HG03095 (cell line): ENCODE results near the gene MRPL33.
A peak's percentile ranks its signal among the peaks of the same experiment; 100 is the strongest.
"Not testable (repeated sequence)": the region's sequence is repeated elsewhere in the genome, so short reads cannot be mapped to it uniquely, and the experiment has no call there.

ENCODE experiments used
- ATAC-seq: cut with Tn5 transposase; IDR thresholded peaks from one replicate; pipeline ENCODE4 v1.9.1; 2021; ENCODE audit warnings: moderate library complexity; ENCODE audit not compliant: unreplicated experiment

MRPL33 gene

GRCh38 chr2:27741673-27742072 is 29.8 kb upstream of the MRPL33 start:
- ATAC-seq = no peak

DNA sequence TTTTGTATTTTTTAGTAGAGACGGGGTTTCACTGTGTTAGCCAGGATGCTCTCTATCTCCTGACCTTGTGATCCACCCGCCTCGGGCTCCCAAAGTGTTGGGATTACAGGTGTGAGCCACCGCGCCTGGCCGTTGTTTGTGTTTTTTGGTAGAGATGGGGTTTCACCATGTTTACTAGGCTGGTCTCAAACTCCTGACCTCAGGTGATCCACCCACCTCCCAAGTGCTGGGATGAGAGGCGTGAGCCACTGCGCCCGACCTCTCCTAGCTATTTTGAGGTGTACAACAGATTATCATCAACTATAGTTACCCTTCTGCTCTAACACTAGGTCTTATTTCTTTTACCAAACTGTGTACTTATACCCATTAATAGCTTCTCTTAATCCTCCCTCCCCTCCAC is 28.9 kb upstream of the MRPL33 start:
- ATAC-seq = no peak

- not testable (repeated sequence) for ATAC-seq
Observed at GRCh38 chr2:27745494-27745893, 26.0 kb upstream of the MRPL33 start.

- ATAC-seq = no peak
Observed at GRCh38 chr2:27746325-27746724, 25.2 kb upstream of the MRPL33 start.

DNA sequence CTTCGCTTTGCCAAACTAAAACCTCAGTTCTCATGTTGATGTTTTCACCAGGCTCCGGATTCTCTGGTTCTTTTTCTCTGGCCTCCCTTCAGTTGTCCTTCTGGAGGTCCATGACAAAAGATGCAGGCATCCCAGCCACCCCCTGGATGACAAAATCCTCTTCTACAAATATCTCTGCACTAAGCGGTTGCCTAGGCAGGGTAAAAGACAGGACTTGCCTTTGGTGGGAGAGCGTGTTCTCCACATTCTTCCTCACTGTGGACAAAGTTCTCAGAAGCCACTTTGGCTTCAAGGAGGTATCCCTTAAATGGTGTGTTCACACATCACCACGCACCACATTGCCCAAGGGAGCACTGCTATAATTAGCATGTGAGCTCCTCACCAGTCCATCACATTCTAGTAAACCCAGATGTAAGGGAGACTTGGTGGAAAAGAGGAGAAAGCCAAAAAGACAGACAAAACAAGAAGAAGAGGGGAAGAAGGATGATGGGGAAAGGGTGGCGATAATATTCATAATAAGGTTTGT is 23.6 kb upstream of the MRPL33 start:
- no peak for ATAC-seq

GRCh38 chr2:27748803-27749554 is 22.5 kb upstream of the MRPL33 start:
- ATAC-seq = not testable (repeated sequence)

- no peak for ATAC-seq
Observed at GRCh38 chr2:27751377-27751776, 20.1 kb upstream of the MRPL33 start.

DNA sequence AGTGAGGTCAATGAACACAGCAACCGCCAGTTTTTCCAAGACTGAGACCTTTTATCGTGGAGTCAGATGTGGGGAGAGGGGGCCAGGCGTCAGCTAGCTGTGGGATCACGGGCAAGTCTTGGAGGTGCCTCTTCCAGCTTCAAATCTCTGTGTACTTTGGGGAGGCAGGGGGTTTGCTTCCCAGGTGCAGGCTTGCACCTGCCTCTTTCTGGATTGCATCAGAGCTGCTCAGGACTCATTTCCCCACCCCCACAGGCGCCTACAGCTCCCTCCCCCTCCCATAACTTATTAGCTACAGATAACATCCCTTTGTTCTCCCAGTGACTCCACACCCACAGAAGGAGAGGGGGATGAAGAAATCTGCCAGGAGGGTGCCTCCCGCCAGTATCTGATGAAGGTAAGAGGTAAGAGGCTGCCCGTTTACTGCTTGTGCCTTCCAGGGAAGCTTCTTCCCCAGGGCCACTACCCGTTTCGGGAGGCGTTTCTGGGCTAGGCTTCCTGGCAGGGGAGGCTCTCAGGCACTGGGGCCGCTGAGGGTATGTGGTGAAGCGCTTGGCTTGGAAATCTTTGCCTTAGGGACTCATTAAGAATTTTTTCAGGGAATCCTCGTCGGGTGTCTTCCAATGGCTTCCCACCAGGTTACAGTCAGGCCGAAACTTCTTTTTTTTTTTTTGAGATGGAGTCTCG is 18.8 kb upstream of the MRPL33 start:
- ATAC-seq = no peak

DNA sequence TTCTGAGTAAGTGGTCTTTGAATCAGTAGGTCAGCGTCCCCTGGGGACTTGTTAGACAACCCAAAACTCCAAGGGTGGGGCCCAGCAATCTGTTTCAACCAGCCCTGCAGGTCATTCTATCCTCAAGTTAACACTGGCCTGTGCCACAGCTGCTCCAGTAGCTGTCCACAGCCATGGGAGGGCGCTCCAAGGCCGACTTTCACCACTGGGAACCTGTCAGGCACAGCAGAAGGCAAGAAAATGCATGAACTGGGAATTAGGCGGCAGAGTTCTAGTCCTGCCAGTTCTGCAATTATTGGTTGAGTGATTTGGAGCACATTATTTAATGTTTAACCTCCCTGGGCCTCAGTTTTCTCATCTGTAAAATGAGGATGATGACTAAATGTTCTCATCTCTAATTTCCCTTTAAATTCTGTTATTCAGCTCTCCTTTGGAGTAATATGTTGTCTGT is 17.4 kb upstream of the MRPL33 start:
- no peak for ATAC-seq

DNA sequence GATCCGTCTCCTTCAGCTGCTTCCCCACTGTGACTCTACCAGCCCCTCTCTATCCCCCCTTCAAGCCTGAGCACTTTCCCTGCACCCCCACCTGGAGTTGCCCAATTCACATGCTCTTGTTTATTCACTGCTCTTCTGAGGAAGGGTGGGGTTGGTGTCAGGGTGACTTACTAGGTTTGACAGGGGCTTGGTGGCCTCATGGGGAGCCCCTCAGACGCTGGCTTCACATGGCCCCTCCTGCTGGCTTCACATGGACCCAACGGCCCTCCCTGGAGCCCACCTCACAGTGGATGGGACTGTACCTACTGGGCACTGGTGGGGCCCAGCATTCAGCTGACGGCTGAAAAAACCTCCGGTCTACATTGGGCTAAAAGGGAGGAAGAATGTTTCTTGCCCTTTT is 16.7 kb upstream of the MRPL33 start:
- ATAC-seq = no peak

- no peak for ATAC-seq
Observed at GRCh38 chr2:27756091-27756490, 15.4 kb upstream of the MRPL33 start.

DNA sequence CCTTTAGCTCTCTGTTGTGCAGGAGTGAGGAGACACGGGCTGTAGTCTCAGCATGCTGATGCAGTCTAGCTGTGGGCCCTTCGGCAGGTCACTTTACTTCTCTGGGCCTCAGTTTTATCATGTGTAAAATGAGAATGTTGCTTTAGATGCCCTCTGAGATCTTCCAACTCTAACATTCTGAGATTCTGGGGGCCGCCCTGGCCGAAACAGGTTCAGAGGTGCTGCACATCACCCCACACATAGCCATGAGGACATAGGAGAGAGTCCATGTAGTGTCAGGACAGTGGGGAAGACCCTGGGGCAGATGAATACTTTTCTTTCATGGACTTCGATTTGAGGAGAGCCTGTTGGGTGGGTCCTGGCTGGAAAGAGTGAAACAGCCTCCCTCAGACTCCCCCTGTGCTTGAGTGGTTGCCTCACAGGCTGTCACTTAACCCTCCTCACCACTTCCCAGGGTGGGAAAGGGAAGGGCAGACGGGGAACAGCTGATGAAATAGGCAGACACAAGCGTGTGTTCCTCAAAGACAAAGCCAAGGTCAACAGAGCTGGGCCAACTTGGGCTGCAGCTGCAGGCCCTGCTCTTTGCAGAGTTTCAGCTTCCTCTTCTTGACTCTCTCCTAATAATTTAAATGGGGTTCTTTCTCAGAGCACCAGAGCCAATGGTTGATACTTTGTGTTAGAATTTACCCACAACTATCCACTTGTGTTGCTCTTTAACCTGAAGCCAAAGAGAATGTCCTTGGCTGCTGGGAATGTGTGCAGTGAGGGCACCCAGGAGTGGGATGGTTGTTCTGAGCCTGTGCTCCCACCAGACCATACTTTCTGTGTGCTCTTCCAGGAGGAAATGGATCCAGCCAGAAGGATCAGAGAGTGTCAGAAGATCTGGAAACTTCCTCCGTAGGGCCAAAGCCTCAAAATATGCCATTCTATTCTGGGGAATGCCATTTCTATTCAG is 14.7 kb upstream of the MRPL33 start:
- no peak for ATAC-seq

DNA sequence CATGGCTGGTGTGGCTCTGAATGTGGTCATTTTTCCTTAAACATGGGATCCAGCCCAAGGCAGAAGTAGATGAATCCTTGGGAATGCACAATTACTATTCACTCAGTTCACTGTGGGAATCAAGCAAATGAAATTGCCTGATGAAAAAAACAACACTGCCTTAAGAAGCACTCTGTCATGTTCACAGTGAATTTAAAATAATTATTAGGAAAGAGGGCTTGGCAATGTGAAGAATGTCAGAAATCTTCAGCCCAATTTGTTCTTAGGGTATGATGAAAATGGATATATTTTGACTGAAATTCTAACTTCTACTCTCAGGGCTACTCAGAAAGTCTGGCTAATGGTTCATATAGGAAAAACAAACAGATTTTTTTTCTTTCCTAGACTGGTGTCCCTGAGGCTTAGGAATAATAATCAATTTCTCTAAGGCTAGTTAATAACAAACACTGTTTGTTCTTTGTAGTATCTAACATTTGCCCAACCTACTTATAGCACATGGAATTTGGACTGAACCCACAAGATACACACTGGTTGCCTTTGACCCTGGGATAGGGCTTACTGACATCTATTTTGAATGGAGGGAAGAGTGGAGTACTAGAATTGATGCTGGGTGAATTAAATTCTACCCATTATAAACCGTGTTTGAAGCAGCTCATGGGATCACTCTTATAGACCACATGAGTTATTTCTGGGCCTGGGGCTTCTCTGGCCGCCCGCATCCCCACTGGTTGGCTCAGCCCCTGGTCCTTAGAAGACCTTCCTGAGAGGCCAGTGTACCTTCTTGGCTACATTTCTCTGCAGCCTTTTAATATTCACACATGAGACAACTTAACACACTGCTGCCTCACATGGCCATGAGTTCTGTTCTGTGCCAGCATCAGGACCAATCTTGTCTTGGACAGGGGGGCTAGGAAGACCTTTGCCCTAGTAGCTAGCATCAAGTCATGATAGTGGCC is 8.3 kb upstream of the MRPL33 start:
- ATAC-seq = no peak

DNA sequence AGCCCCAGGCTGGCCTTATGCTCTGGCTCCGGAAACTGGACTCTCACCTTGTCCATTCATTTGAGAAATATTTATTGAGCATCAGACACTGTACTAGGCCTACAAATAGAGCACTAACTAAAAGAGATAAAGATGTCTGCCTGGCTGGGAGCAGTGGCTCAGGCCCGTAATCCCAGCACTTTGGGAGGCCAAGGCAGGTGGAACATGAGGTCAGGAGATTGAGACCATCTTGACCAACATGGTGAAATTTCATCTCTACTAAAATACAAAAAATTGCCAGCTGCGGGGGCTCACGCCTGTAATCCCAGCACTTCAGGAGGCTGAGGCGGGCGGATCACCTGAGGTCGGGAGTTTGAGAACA is 7.6 kb upstream of the MRPL33 start:
- no peak for ATAC-seq

GRCh38 chr2:27764526-27764925 is 7.0 kb upstream of the MRPL33 start:
- ATAC-seq = not testable (repeated sequence)

DNA sequence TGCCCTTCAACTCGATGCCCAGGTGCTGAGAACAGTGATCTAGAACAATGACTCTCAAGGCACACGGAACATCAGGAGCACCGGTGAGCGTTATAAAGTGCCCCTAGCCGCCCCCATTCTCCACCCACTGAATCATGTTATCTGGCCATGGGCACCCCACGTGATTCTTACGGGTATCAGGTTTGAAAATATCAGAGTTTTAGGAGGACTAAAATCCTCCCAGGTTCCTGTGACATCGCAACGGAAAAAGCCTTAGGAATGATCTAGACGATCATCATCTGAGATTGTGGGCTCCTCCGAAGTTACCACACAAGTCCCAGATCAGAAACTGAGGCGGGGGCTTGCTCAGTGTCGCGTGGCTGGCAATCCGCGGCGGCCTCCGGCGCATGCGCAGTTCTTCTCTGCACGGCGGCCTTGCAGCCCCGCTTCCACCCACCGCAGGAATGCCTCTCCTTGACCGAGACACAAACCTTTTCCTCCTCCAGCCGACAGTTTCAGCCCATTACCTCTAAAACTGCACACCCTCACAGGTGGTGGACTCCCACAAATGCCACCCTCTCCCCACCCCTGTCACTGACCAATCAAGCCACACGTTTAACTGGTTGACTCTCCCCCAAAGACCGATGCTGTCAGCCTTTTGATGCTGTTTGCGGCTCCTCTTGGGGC is 5.8 kb upstream of the MRPL33 start:
- ATAC-seq = no peak

GRCh38 chr2:27766287-27766661 is 5.2 kb upstream of the MRPL33 start:
- ATAC-seq = no peak

DNA sequence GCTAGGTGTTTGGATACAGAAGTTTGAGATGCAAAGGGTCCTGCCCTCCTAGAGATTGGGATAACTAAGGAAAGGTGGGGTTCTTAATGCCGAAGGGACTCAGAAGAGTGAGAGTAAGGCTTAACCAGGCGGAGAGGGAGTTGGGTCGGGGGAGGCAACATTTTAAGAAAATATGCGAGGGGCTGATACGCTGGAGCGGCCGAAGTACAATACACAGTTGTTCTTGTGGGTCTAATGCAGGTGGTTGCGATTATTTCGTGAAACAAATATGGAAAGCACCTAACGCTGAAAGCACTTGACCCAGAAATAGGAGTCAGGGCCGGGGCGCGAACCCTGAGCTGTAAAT is 344 bp upstream of the MRPL33 start:
- peak; percentile 4 for ATAC-seq

DNA sequence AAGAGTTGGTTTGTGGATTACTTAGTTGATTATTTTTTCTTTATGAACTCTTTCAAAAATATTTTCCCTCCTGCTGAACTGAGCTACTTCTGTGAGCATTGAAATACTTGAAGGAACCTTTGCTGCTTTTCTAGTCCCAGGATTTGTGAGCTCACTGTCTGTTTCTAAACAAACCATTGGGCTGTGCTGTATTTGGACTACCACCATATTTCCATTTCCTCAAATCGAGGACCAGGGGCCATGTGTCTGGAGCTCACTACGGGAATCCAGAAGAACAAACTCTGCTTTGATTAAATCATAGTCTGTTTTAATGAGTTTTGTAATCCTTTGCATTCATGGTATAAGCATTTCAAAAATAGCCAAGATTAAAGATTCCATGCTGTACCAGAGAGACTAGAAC is 1.3 kb downstream of the MRPL33 start:
- ATAC-seq = no peak

DNA sequence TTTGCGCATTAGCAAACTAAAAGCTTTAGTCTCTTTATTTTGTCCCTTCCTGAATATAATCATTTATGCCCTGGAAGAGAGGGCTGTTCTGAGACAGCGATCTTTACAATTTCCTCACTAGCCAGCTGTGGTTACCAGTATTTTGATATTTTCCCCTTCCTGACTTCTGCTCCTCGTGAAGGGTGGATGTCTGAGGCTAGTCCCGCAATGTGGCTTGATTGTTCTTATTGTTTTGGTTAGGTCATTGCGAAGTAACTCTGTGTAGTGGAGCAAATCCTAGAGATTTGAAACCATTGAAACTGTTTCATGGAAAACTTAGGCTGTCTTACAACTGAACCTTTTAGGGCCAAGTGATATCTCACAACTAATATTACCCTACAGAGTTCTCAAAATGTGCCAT is 2.4 kb downstream of the MRPL33 start:
- no peak for ATAC-seq
